SK-N-MC (cell line): ENCODE measurements around the gene CPB2.

Source experiments
- DNase-seq: peaks from one replicate; pipeline ENCODE4 v3.0.0-alpha.2; 2011; ENCODE audit warnings: low read depth, low spot score
- H3K27ac ChIP-seq: fragments of 200-600 bp; sonication (generic); 2 replicates; pipeline ENCODE4 v1.5.1; 2016; ENCODE audit warnings: mixed run types
- H3K36me3 ChIP-seq: fragments of 200-600 bp; sonication (generic); 2 replicates; pipeline ENCODE4 v1.6.1; 2017; ENCODE audit warnings: antibody characterized with exemption, low read length, mixed read lengths; ENCODE audit not compliant: insufficient read depth
- H3K4me3 ChIP-seq: fragments of 200-600 bp; sonication (generic); 2 replicates; pipeline ENCODE4 v1.5.1; 2016
- H3K9ac ChIP-seq: fragments of 200-600 bp; sonication (generic); 2 replicates; pipeline ENCODE4 v1.8.0; 2017; ENCODE audit warnings: mixed run types, mixed read lengths; ENCODE audit not compliant: insufficient read length
- H3K9me3 ChIP-seq: fragments of 200-600 bp; sonication (generic); 2 replicates; pipeline ENCODE4 v1.6.1; 2017; ENCODE audit warnings: low read depth, mild to moderate bottlenecking, antibody characterized with exemption, low read length, moderate library complexity, mixed read lengths
- EZH2 ChIP-seq: fragments of 200-600 bp; sonication (generic); IDR thresholded peaks from one replicate; pipeline ENCODE4 v1.6.1; 2017; ENCODE audit warnings: antibody characterized with exemption
- FOXP2 ChIP-seq: optimal IDR thresholded peaks from 2 replicates; pipeline ENCODE3; 2011; ENCODE audit warnings: mild to moderate bottlenecking, moderate library complexity; ENCODE audit not compliant: insufficient read depth; ENCODE audit errors: extremely low read length, control extremely low read depth
- POLR2AphosphoS5 ChIP-seq: IDR thresholded peaks from 2 replicates; pipeline ENCODE4 v1.6.1; 2012; ENCODE audit warnings: mild to moderate bottlenecking, low read depth, low read length, borderline replicate concordance

Gene CPB2

GRCh38 chr13:46104868-46105267 lies at the start of gene CPB2:
TSS of gene CPB2 (minus strand) at chr13:46105033. CDS start at chr13:46105009, 24 bp downstream.
- Histone ChIP-seq H3K27ac (0 out of 2 replicates have a peak within 1 kb of the TSS, but pooled peaks have one; percentile 15), H3K4me3 (no peak within 1 kb of the TSS), H3K9ac (no peak within 1 kb of the TSS), H3K36me3 (no peaks in the 10 kb centered on the region), H3K9me3 (no peaks in the 10 kb centered on the region)
- no peak for TF ChIP-seq POLR2AphosphoS5
- no peak for TF ChIP-seq FOXP2
- no peak for TF ChIP-seq EZH2
- DNase-seq, result no peak

GRCh38 chr13:46154136-46154801 lies 49.4 kb upstream of the CPB2 start:
- Histone ChIP-seq H3K36me3 (peaks cover 39% of the 10 kb centered on the region), H3K27ac (no peak overlapping the region), H3K4me3 (no peak overlapping the region), H3K9me3 (no peaks in the 10 kb centered on the region), H3K9ac (no peak overlapping the region)
- TF ChIP-seq FOXP2 (no peak), EZH2 (no peak), POLR2AphosphoS5 (no peak)
- DNase-seq, result no peak

GRCh38 chr13:46152627-46153328 lies 47.9 kb upstream of the CPB2 start:
- no peak for DNase-seq
- Histone ChIP-seq H3K27ac (no peak overlapping the region), H3K4me3 (no peak overlapping the region), H3K36me3 (peaks cover 28% of the 10 kb centered on the region), H3K9ac (no peak overlapping the region), H3K9me3 (no peaks in the 10 kb centered on the region)
- TF ChIP-seq FOXP2 (no peak), EZH2 (no peak), POLR2AphosphoS5 (no peak)

- Histone ChIP-seq H3K9me3 (no peaks in the 10 kb centered on the region), H3K27ac (no peak overlapping the region), H3K4me3 (no peak overlapping the region), H3K9ac (no peak overlapping the region), H3K36me3 (peaks cover 28% of the 10 kb centered on the region)
- DNase-seq, result no peak
- TF ChIP-seq EZH2 (no peak), POLR2AphosphoS5 (no peak), FOXP2 (no peak)
These were observed 45.4 kb upstream of the CPB2 start for GRCh38 chr13:46150134-46150693.

GRCh38 chr13:46149272-46150133 lies 44.7 kb upstream of the CPB2 start:
- Histone ChIP-seq H3K4me3 (no peak overlapping the region), H3K9ac (no peak overlapping the region), H3K36me3 (peaks cover 28% of the 10 kb centered on the region), H3K9me3 (no peaks in the 10 kb centered on the region), H3K27ac (no peak overlapping the region)
- no peak for DNase-seq
- no peak for TF ChIP-seq FOXP2
- no peak for TF ChIP-seq POLR2AphosphoS5
- TF ChIP-seq EZH2, result no peak

- no peak for DNase-seq
- no peak for TF ChIP-seq EZH2
- no peak for TF ChIP-seq POLR2AphosphoS5
- TF ChIP-seq FOXP2, result no peak
- H3K27ac ChIP-seq, result no peak overlapping the region
- H3K4me3 ChIP-seq, result no peak overlapping the region
- H3K9ac ChIP-seq, result no peak overlapping the region
- H3K36me3 ChIP-seq, result peaks cover 10% of the 10 kb centered on the region; the same call in 1 of the 2 replicates
- H3K9me3 ChIP-seq, result no peaks in the 10 kb centered on the region
These were observed 42.1 kb upstream of the CPB2 start for GRCh38 chr13:46146898-46147297.

GRCh38 chr13:46145950-46146349 lies 41.1 kb upstream of the CPB2 start:
- Histone ChIP-seq H3K4me3 (no peak overlapping the region), H3K36me3 (peaks cover 8% of the 10 kb centered on the region; the same call in 1 of the 2 replicates), H3K27ac (no peak overlapping the region), H3K9me3 (no peaks in the 10 kb centered on the region), H3K9ac (no peak overlapping the region)
- no peak for DNase-seq
- TF ChIP-seq EZH2 (no peak), POLR2AphosphoS5 (no peak), FOXP2 (no peak)
